GM12892 (cell line): ENCODE data around the gene CATSPERB.

Experiments used
- POLR2A ChIP-seq: IDR thresholded peaks from 2 replicates; pipeline ENCODE4 v1.6.1; 2011; ENCODE audit warnings: low read depth, low read length, control low read depth
- POLR2AphosphoS5 ChIP-seq: IDR thresholded peaks from 2 replicates; pipeline ENCODE4 v1.6.1; 2011; ENCODE audit warnings: low read depth, low read length, control low read depth
- TAF1 ChIP-seq: IDR thresholded peaks from 2 replicates; pipeline ENCODE4 v1.6.1; 2011; ENCODE audit warnings: low read depth, mild to moderate bottlenecking, control low read depth, low read length, borderline replicate concordance

DNA sequence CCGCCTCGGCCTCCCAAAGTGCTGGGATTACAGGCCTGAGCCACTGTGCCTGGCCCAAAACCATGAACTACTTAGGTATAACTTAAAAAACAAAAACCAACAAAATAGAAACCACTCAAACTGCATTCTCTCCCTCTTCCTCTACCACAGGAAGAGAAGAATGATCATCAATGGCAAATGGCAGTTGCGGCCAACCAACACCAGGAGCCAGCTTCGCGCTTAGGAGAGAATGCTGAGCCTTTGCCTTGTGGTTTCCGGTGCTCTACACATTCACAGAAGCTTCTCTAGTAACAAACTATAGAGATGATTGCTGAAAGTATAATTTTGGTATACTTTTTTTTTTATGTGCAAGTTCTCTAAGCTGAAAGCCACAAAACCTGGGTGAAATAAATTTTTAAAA, 17.1 kb downstream of the CATSPERB start:
- TF ChIP-seq TAF1 (no peak), POLR2AphosphoS5 (no peak), POLR2A (no peak)
